ENCODE measurements around the gene ZNF592.

DNA sequence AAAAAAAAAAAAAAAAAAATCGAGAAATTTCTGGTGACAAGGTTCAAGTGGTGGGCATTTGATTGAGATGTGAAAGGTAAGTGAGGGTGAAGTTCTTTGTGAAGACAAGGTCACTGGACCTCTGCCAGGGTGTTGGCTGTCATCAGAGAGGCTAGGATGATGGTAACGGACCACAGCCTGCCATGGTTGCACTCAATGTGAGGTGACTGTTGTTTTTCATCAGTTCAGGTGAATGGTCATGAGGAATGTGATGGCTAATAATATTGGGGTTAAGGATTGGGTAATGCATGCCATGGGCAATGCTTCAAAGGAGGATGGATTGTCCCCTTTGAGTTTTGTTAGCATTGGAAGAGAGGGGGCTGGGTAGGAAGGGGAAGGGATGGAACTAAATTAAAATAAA, 64.5 kb downstream of the ZNF592 start:
- TF ChIP-seq CTCF (IDR thresholded peaks at IDR 0.05) (no peak), RFX5 (IDR thresholded peaks at IDR 0.05) (no peak), BCL3 (IDR thresholded peaks at IDR 0.05) (no peak), BHLHE40 (IDR thresholded peaks at IDR 0.05; ENCODE audit: low read depth, low read length) (no peak), POLR2A (IDR thresholded peaks at IDR 0.05; ENCODE audit: low read length) (no peak), EP300 (IDR thresholded peaks at IDR 0.05) (no peak)
